HCT116 (cell line): ENCODE measurements around the gene INTS6. TPM values are rescaled to one million over a fixed set of nuclear protein-coding genes. Genes with fewer than 3 reads are reported as not detected.

ENCODE experiments used
- ATAC-seq: fragments of 200-7000 bp; cut with Tn5 transposase; 2 replicates; pipeline ENCODE4 v1.9.1; 2020; ENCODE audit warnings: mild to moderate bottlenecking, moderate library complexity
- BruUV-seq: library from RNA; stranded (reverse); fragments of 400-500 nt; replicated peaks from 2 replicates; lab custom pipeline; 2021; lab: Mats Ljungman, UMichigan
- CTCF ChIA-PET: fragments of 300-600 bp; sonication (Branson Sonifier 250); formaldehyde crosslinking; loops from one replicate; lab custom pipeline; 2021; ENCODE audit warnings: antibody characterized with exemption; lab: Charles Lee
- POLR2A ChIA-PET: fragments of 300-600, 350-600 bp; sonication (Branson Sonifier 250); formaldehyde crosslinking; loops from one replicate; lab custom pipeline; 2021; ENCODE audit warnings: antibody characterized with exemption; lab: Charles Lee
- RAD21 ChIA-PET, 2 experiments: fragments of 300-600 bp; sonication (Branson Sonifier 250); formaldehyde crosslinking; loops; one replicate each; lab custom pipeline; 2023; ENCODE audit warnings: low total read pairs in 2 of 2; ENCODE audit not compliant: uncharacterized antibody in 2 of 2, unreplicated experiment in 2 of 2, low non-redundant PET in 1 of 2; lab: Charles Lee
- DNase-seq: peaks from one replicate; pipeline ENCODE4 v3.0.0-alpha.2; 2010; ENCODE audit warnings: low read depth, low spot score
- H2AFZ ChIP-seq: fragments of 200-600 bp; shearing (Covaris generic), sonication (generic); 2 replicates; pipeline ENCODE4 v1.6.1; 2017; ENCODE audit warnings: low read depth, mixed run types, mixed read lengths, antibody characterized with exemption, low read length; ENCODE audit not compliant: poor library complexity, severe bottlenecking
- H3K27ac ChIP-seq: 2 replicates; pipeline ENCODE4 v1.5.1; 2012; ENCODE audit warnings: low read depth, low read length
- H3K27me3 ChIP-seq: fragments of 200-600 bp; sonication (generic); 2 replicates; pipeline ENCODE4 v1.6.1; 2016; ENCODE audit warnings: mixed run types, low read length, mixed read lengths; ENCODE audit not compliant: insufficient read depth
- H3K36me3 ChIP-seq, 2 experiments: fragments of 200-500 bp in 1 of 2; fragments of 200-600 bp in 1 of 2; sonication (Bioruptor generic) in 1 of 2; sonication (generic) in 1 of 2; 2 replicates each; pipeline versions ENCODE4 v1.5.1 to v1.6.1; 2014 to 2016; ENCODE audit warnings: low read length in 2 of 2, inconsistent platforms in 1 of 2, mixed read lengths in 1 of 2, mixed run types in 1 of 2; ENCODE audit not compliant: insufficient read depth in 2 of 2, control insufficient read depth in 1 of 2
- H3K4me1 ChIP-seq, 2 experiments: fragments of 200-600 bp in 1 of 2; sonication (generic) in 1 of 2; 2 replicates each; pipeline versions ENCODE4 v1.5.1 to v1.6.1; 2012 to 2017; ENCODE audit warnings: low read length in 2 of 2, inconsistent platforms in 1 of 2, mild to moderate bottlenecking in 1 of 2, mixed read lengths in 1 of 2, mixed run types in 1 of 2, moderate library complexity in 1 of 2; ENCODE audit not compliant: insufficient read depth in 2 of 2, control insufficient read depth in 1 of 2
- H3K4me2 ChIP-seq: fragments of 200-600 bp; sonication (generic); 2 replicates; pipeline ENCODE4 v1.6.1; 2017; ENCODE audit warnings: mixed run types, low read length, mixed read lengths
- H3K4me3 ChIP-seq, 2 experiments: fragments of 200-600 bp in 1 of 2; sonication (generic) in 1 of 2; replicated peaks in 1 of 2; 2 replicates each; pipeline ENCODE4 v1.5.1; 2011 to 2016; ENCODE audit warnings: low read length in 2 of 2, control low read depth in 1 of 2, low read depth in 1 of 2, mild to moderate bottlenecking in 1 of 2, mixed read lengths in 1 of 2, mixed run types in 1 of 2
- H3K79me2 ChIP-seq: fragments of 200-600 bp; sonication (generic); 2 replicates; pipeline ENCODE4 v1.6.1; 2017; ENCODE audit warnings: mild to moderate bottlenecking, mixed run types, low read length, moderate library complexity, mixed read lengths; ENCODE audit not compliant: insufficient read depth
- H3K9ac ChIP-seq: fragments of 200-600 bp; sonication (generic); 2 replicates; pipeline ENCODE4 v1.6.1; 2016; ENCODE audit warnings: low read length, mixed read lengths
- H3K9me2 ChIP-seq: fragments of 200-600 bp; sonication (generic), shearing (Covaris generic); 2 replicates; pipeline ENCODE4 v1.6.1; 2017; ENCODE audit warnings: mixed run types, mild to moderate bottlenecking, moderate library complexity; ENCODE audit not compliant: insufficient read depth
- H3K9me3 ChIP-seq, 2 experiments: fragments of 200-500 bp in 1 of 2; fragments of 200-600 bp in 1 of 2; sonication (Bioruptor generic) in 1 of 2; sonication (generic) in 1 of 2; 2 replicates each; pipeline ENCODE4 v1.6.1; 2014 to 2017; ENCODE audit warnings: low read length in 2 of 2, mixed read lengths in 2 of 2, inconsistent platforms in 1 of 2, low read depth in 1 of 2, mild to moderate bottlenecking in 1 of 2, mixed run types in 1 of 2, moderate library complexity in 1 of 2; ENCODE audit not compliant: control insufficient read depth in 1 of 2, insufficient read depth in 1 of 2
- H4K20me1 ChIP-seq: fragments of 200-600 bp; sonication (generic), shearing (Covaris generic); 2 replicates; pipeline ENCODE4 v1.6.1; 2017; ENCODE audit warnings: mixed run types, mild to moderate bottlenecking, moderate library complexity; ENCODE audit not compliant: insufficient read depth
- CEBPB ChIP-seq: IDR thresholded peaks from 2 replicates; pipeline ENCODE4 v1.6.1; 2012; ENCODE audit warnings: low read depth
- ELF1 ChIP-seq: IDR thresholded peaks from 2 replicates; pipeline ENCODE4 v1.6.1; 2012; ENCODE audit warnings: low read depth, borderline replicate concordance
- FOSL1 ChIP-seq: IDR thresholded peaks from 2 replicates; pipeline ENCODE4 v1.6.1; 2012; ENCODE audit warnings: low read depth
- JUND ChIP-seq: IDR thresholded peaks from 2 replicates; pipeline ENCODE4 v1.6.1; 2012
- POLR2A ChIP-seq: IDR thresholded peaks from 2 replicates; pipeline ENCODE4 v1.7.0; 2011; ENCODE audit warnings: borderline replicate concordance; ENCODE audit not compliant: insufficient read depth, insufficient read length; ENCODE audit errors: extremely low read depth
- TCF7L2 ChIP-seq: IDR thresholded peaks from 2 replicates; pipeline ENCODE4 v1.7.0; 2011; ENCODE audit warnings: borderline replicate concordance, inconsistent platforms; ENCODE audit not compliant: insufficient read depth, insufficient read length; ENCODE audit errors: extremely low read depth
- ZBTB33 ChIP-seq: IDR thresholded peaks from 2 replicates; pipeline ENCODE4 v1.6.1; 2011; ENCODE audit warnings: mild to moderate bottlenecking, low read length, moderate library complexity; ENCODE audit not compliant: insufficient replicate concordance; ENCODE audit errors: extremely low read depth
- ZNF274 ChIP-seq: fragments of 200-500 bp; sonication (Bioruptor generic); IDR thresholded peaks from 2 replicates; pipeline ENCODE4 v1.6.1; 2014; ENCODE audit warnings: mild to moderate bottlenecking, low read depth, low read length, inconsistent platforms
- intact Hi-C: fragments of 100-400 bp; cut with micrococcal nuclease; formaldehyde crosslinking; loops from 2 replicates; pipeline ENCODE4 v1.10.0; 2022
- total RNA-seq: library from RNA; stranded (reverse); gene quantifications from one replicate; pipeline ENCODE4 v1.2.1, GENCODE V29; 2021; ENCODE audit not compliant: unreplicated experiment
- TF ChIP-seq, protein P1 (sequence below): IDR thresholded peaks from 2 replicates; pipeline ENCODE4 v1.6.1; 2012; ENCODE audit warnings: low read depth

Gene INTS6
- total RNA-seq, 1 experiment from 2014 or later, result 44.7 TPM

GRCh38 chr13:51412431-51412830 is 40.4 kb downstream of the INTS6 start (continued):
- TF ChIP-seq ZBTB33 (no peak), CEBPB (no peak), POLR2A (no peak), ZNF274 (no peak)

DNA sequence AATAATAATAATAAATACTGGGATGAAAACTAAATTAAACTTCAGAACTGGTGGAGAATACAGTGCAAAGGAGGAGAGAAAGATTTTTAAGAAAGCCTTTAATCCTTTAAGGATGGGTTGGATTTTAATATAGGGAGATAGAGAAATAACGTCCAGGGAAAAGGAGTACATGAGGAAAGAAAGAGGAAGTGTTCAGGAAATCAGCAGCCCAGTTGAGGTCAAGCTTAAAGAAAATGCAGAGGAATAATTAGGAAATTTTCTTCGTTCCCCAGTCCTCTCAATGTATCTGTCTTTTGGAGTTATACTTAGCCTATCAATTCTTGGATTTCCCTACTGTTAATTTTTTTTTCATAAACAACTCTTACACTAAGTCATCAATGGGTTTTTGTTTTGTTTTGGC is 47.7 kb downstream of the INTS6 start:
- POLR2A ChIA-PET, result no interaction called here
- H3K9me2 ChIP-seq, result no peaks in the 10 kb centered on the region
- H3K4me3 ChIP-seq, result no peak overlapping the region
- no peaks in the 10 kb centered on the region for H3K36me3 ChIP-seq
- TF ChIP-seq CEBPB (no peak), POLR2A (no peak), TCF7L2 (no peak), ELF1 (no peak), JUND (no peak), FOSL1 (no peak)
- TF ChIP-seq, protein P1, sequence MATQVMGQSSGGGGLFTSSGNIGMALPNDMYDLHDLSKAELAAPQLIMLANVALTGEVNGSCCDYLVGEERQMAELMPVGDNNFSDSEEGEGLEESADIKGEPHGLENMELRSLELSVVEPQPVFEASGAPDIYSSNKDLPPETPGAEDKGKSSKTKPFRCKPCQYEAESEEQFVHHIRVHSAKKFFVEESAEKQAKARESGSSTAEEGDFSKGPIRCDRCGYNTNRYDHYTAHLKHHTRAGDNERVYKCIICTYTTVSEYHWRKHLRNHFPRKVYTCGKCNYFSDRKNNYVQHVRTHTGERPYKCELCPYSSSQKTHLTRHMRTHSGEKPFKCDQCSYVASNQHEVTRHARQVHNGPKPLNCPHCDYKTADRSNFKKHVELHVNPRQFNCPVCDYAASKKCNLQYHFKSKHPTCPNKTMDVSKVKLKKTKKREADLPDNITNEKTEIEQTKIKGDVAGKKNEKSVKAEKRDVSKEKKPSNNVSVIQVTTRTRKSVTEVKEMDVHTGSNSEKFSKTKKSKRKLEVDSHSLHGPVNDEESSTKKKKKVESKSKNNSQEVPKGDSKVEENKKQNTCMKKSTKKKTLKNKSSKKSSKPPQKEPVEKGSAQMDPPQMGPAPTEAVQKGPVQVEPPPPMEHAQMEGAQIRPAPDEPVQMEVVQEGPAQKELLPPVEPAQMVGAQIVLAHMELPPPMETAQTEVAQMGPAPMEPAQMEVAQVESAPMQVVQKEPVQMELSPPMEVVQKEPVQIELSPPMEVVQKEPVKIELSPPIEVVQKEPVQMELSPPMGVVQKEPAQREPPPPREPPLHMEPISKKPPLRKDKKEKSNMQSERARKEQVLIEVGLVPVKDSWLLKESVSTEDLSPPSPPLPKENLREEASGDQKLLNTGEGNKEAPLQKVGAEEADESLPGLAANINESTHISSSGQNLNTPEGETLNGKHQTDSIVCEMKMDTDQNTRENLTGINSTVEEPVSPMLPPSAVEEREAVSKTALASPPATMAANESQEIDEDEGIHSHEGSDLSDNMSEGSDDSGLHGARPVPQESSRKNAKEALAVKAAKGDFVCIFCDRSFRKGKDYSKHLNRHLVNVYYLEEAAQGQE, result no peak
- no peak overlapping the region for H3K4me2 ChIP-seq
- intact Hi-C loops, result no loop called here
- peaks cover 89% of the 10 kb centered on the region for H3K79me2 ChIP-seq
- H4K20me1 ChIP-seq, result peaks cover 8% of the 10 kb centered on the region; the same call in 1 of the 2 replicates
- DNase-seq (no peak), ATAC-seq (no peak)
- no TSS peak for BruUV-seq
- no peak overlapping the region for H2AFZ ChIP-seq
- no peaks in the 10 kb centered on the region for H3K9me3 ChIP-seq
- no peaks in the 10 kb centered on the region for H3K27me3 ChIP-seq
- RAD21 ChIA-PET, result no interaction called here
- H3K9ac ChIP-seq, result no peak overlapping the region
- H3K27ac ChIP-seq, result no peak overlapping the region
- CTCF ChIA-PET, result no interaction called here
- no peaks in the 10 kb centered on the region for H3K4me1 ChIP-seq
